ENCODE data around the gene MRPS26.

GRCh38 chr20:3082306-3082951, 36.6 kb downstream of the MRPS26 start:
- TF ChIP-seq CTCF (IDR thresholded peaks at IDR 0.05) (no peak), POLR2A (IDR thresholded peaks at IDR 0.05) (no peak), EP300 (IDR thresholded peaks at IDR 0.05) (no peak)
